Measurements from ENCODE around the gene KCNE3.

- TF ChIP-seq, protein P1, sequence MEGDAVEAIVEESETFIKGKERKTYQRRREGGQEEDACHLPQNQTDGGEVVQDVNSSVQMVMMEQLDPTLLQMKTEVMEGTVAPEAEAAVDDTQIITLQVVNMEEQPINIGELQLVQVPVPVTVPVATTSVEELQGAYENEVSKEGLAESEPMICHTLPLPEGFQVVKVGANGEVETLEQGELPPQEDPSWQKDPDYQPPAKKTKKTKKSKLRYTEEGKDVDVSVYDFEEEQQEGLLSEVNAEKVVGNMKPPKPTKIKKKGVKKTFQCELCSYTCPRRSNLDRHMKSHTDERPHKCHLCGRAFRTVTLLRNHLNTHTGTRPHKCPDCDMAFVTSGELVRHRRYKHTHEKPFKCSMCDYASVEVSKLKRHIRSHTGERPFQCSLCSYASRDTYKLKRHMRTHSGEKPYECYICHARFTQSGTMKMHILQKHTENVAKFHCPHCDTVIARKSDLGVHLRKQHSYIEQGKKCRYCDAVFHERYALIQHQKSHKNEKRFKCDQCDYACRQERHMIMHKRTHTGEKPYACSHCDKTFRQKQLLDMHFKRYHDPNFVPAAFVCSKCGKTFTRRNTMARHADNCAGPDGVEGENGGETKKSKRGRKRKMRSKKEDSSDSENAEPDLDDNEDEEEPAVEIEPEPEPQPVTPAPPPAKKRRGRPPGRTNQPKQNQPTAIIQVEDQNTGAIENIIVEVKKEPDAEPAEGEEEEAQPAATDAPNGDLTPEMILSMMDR (optimal IDR thresholded peaks at IDR 0.05 in 1 of 3, IDR thresholded peaks at IDR 0.05 in 1 of 3, conservative IDR thresholded peaks at IDR 0.05 in 1 of 3; ENCODE audit: extremely low read depth in 1 of 3, insufficient read depth in 2 of 3, low read length in 3 of 3), result no peak
- TF ChIP-seq EZH2 (IDR thresholded peaks at IDR 0.05; ENCODE audit: low read length), result no peak
Measured at GRCh38 chr11:74479732-74480123, 12.4 kb upstream of the KCNE3 start.

Data from keratinocyte (primary cell).